NT2/D1 (cell line): ENCODE data around the gene SDCBP2.

Experiments used
- DNase-seq: peaks from one replicate; pipeline ENCODE4 v3.0.0-alpha.2; 2011; ENCODE audit warnings: low read depth, low spot score
- H3K27me3 ChIP-seq: 2 replicates; pipeline ENCODE4 v1.6.0; 2011; ENCODE audit warnings: mild to moderate bottlenecking; ENCODE audit not compliant: insufficient read length, insufficient read depth
- H3K36me3 ChIP-seq: 2 replicates; pipeline ENCODE4 v1.6.1; 2011; ENCODE audit warnings: mild to moderate bottlenecking, low read length, mixed read lengths; ENCODE audit not compliant: insufficient read depth, insufficient read length
- H3K4me1 ChIP-seq: 2 replicates; pipeline ENCODE4 v1.5.1; 2011; ENCODE audit not compliant: insufficient read depth, insufficient read length
- H3K4me3 ChIP-seq: 2 replicates; pipeline ENCODE4 v1.5.1; 2011; ENCODE audit warnings: low read depth; ENCODE audit not compliant: insufficient read length
- H3K9ac ChIP-seq: 2 replicates; pipeline ENCODE4 v1.6.0; 2011; ENCODE audit warnings: low read depth; ENCODE audit not compliant: insufficient read length
- H3K9me3 ChIP-seq: 2 replicates; pipeline ENCODE4 v1.5.1; 2011; ENCODE audit warnings: mild to moderate bottlenecking, low read length; ENCODE audit not compliant: insufficient read depth
- SUZ12 ChIP-seq: IDR thresholded peaks from 2 replicates; pipeline ENCODE4 v1.6.1; 2011; ENCODE audit not compliant: insufficient read length, insufficient read depth; ENCODE audit errors: extremely low read depth
- YY1 ChIP-seq: IDR thresholded peaks from 2 replicates; pipeline ENCODE4 v1.6.1; 2011; ENCODE audit not compliant: insufficient read length, insufficient read depth
- ZNF274 ChIP-seq: IDR thresholded peaks from 2 replicates; pipeline ENCODE4 v1.6.1; 2011; ENCODE audit warnings: mild to moderate bottlenecking, low read depth, low read length

SDCBP2 gene

DNA sequence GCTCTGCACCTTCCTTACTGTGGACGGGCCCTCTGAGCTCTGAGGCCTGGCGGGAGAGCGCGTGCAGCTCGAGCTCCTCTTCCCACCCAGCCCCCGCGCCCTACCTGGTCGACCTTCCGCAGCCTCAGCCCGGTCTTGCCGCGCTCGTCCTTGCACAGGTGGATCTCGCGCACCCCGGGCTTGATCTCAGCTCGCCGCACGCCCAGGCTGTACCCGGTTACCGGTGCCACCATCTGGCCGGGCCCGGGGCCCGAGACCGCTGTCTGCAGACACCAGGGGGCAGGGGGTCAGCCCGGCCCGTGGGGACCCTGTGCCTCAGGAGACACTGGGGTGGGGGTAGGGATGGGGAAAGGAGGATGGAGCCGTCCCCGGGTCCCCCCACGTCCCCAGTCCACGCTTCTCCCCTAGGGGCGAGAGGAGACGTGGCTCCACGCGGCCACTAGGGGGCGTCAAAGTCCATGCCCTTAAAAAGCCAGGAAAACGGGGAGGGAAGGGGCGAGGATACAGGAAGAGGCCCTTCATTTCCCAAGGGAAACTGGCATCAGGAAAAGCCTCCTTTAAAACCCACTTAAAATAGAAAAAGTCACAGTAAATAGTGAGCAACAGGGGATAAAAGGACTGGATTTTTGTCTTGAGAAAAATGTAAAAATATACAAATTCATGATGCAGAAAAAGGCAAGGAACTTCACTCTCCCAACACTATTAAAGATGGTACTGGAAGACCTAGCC lies 15.5 kb downstream of the SDCBP2 start:
- no peak overlapping the region for H3K4me3 ChIP-seq
- peak; percentile 67 for DNase-seq
- H3K36me3 ChIP-seq = no peaks in the 10 kb centered on the region
- TF ChIP-seq ZNF274 (no peak), YY1 (no peak), SUZ12 (no peak)
- H3K9ac ChIP-seq = peak overlapping the region; percentile 32
- no peaks in the 10 kb centered on the region for H3K27me3 ChIP-seq
- H3K9me3 ChIP-seq = no peaks in the 10 kb centered on the region
- no peaks in the 10 kb centered on the region for H3K4me1 ChIP-seq

GRCh38 chr20:1312904-1313235 lies 16.1 kb downstream of the SDCBP2 start:
- TF ChIP-seq ZNF274 = no peak
- TF ChIP-seq YY1 = no peak

GRCh38 chr20:1312308-1312707 lies 16.6 kb downstream of the SDCBP2 start:
- no peak for TF ChIP-seq SUZ12
- TF ChIP-seq YY1 = no peak
- TF ChIP-seq ZNF274 = no peak
- Histone ChIP-seq H3K36me3 (no peaks in the 10 kb centered on the region), H3K27me3 (no peaks in the 10 kb centered on the region), H3K4me3 (no peak overlapping the region), H3K9me3 (no peaks in the 10 kb centered on the region), H3K9ac (no peak overlapping the region), H3K4me1 (no peaks in the 10 kb centered on the region)
- DNase-seq = no peak

More at GRCh38 chr20:1312904-1313235, 16.1 kb downstream of the SDCBP2 start:
- Histone ChIP-seq H3K9ac (no peak overlapping the region), H3K9me3 (no peaks in the 10 kb centered on the region), H3K36me3 (no peaks in the 10 kb centered on the region), H3K4me3 (no peak overlapping the region), H3K27me3 (no peaks in the 10 kb centered on the region), H3K4me1 (no peaks in the 10 kb centered on the region)
- DNase-seq = no peak

GRCh38 chr20:1310506-1311190 lies 18.3 kb downstream of the SDCBP2 start:
- H3K9ac ChIP-seq = no peak overlapping the region
- TF ChIP-seq ZNF274 = no peak
- TF ChIP-seq SUZ12 = no peak
- TF ChIP-seq YY1 = no peak
- H3K36me3 ChIP-seq = no peaks in the 10 kb centered on the region
- DNase-seq = no peak
- H3K9me3 ChIP-seq = no peaks in the 10 kb centered on the region
- no peaks in the 10 kb centered on the region for H3K4me1 ChIP-seq
- no peaks in the 10 kb centered on the region for H3K27me3 ChIP-seq
- no peak overlapping the region for H3K4me3 ChIP-seq

GRCh38 chr20:1310071-1310470 lies 18.9 kb downstream of the SDCBP2 start:
- H3K9ac ChIP-seq = no peak overlapping the region
- peaks cover 3% of the 10 kb centered on the region for H3K36me3 ChIP-seq
- no peak for DNase-seq
- no peak overlapping the region for H3K4me3 ChIP-seq
- H3K4me1 ChIP-seq = no peaks in the 10 kb centered on the region
- H3K27me3 ChIP-seq = no peaks in the 10 kb centered on the region
- TF ChIP-seq SUZ12 (no peak), ZNF274 (no peak), YY1 (no peak)
- H3K9me3 ChIP-seq = no peaks in the 10 kb centered on the region

- peaks cover 4% of the 10 kb centered on the region for H3K36me3 ChIP-seq
- no peaks in the 10 kb centered on the region for H3K4me1 ChIP-seq
- TF ChIP-seq SUZ12 (no peak), YY1 (no peak), ZNF274 (no peak)
- H3K9me3 ChIP-seq = no peaks in the 10 kb centered on the region
- H3K27me3 ChIP-seq = no peaks in the 10 kb centered on the region
- H3K9ac ChIP-seq = no peak overlapping the region
- H3K4me3 ChIP-seq = no peak overlapping the region
- no peak for DNase-seq
Measured at GRCh38 chr20:1309439-1309847, 19.5 kb downstream of the SDCBP2 start.

- DNase-seq = no peak
- no peaks in the 10 kb centered on the region for H3K4me1 ChIP-seq
- H3K9me3 ChIP-seq = no peaks in the 10 kb centered on the region
- TF ChIP-seq ZNF274 = no peak
- no peak for TF ChIP-seq SUZ12
- no peak for TF ChIP-seq YY1
- no peak overlapping the region for H3K9ac ChIP-seq
- peaks cover 4% of the 10 kb centered on the region for H3K36me3 ChIP-seq
- H3K4me3 ChIP-seq = no peak overlapping the region
- H3K27me3 ChIP-seq = no peaks in the 10 kb centered on the region
Measured at GRCh38 chr20:1308702-1309095, 20.2 kb downstream of the SDCBP2 start.
